ENCODE results near the gene PTPRN2. TPM values are rescaled to one million over a fixed set of nuclear protein-coding genes. Genes with fewer than 3 reads are reported as not detected.

PTPRN2 gene
- total and polyA plus RNA-seq, 7 donors = 3.2 to 7.1 (median 5.5) TPM

DNA sequence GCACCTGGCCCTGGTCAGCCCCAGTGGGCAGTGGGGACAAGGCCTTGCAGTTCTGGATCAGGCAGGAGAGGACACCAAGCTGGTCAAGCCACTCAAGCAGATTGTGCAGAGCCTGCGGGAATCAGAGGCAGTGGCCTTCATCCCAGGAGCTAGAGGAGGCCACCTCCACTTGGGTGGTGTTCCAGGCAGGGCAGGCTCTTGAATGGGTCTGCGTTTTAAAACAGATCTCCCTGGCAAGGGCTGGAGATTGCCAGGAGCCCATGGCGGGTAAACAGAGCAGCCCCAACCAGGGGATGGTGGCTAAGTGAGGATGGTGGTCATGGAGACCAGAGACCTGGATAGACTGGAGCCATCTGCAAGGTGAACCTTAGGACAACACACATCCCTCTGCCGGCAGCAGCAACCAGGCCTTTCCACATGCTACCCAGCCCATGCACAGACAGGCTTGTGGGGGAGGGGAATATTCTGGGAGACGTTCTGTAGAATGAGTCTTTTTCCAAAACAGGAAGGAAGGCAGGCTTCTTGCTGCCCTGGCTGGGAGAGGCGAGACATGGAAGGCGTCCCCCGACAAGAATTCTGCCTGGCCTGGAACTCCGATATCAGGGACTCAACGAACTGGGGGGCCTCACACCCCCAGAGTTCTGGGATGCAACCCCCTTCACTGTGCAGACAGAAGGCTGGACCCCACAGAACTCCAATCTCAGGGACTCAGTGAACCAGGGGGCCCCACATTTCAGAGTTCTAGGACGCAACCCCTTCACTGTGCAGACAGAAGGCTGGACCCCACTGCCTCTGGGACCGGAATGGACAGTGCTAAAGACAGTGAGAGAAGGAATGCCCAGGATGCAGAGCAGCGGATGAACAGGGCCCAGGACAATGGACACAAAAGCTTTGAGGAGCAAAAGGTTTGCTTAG lies 264.8 kb downstream of the PTPRN2 start:
- intact Hi-C loops (cut with DNase I) = no loop called here
- no peak overlapping the region for H3K4me3 ChIP-seq
- DNase-seq = no peak
- H3K4me1 ChIP-seq = peaks cover 0 to 4% (median 1%) of the 10 kb centered on the region in 4 donors
- WGBS, 2 donors = 59 to 65% methylated on average over 13 of the region's 13 CpGs
- no peak overlapping the region for H3K27ac ChIP-seq
- peaks cover 0 to 18% (median 0%) of the 10 kb centered on the region in 3 donors for H3K27me3 ChIP-seq
- no peaks in the 10 kb centered on the region for H3K9me3 ChIP-seq
- H3K36me3 ChIP-seq = no peaks in the 10 kb centered on the region
- TF ChIP-seq POLR2AphosphoS5 (IDR thresholded peaks at IDR 0.05) (no peak), POLR2A (IDR thresholded peaks at IDR 0.05) (no peak), EP300 (IDR thresholded peaks at IDR 0.05) (no peak)
- TF ChIP-seq, protein P1, sequence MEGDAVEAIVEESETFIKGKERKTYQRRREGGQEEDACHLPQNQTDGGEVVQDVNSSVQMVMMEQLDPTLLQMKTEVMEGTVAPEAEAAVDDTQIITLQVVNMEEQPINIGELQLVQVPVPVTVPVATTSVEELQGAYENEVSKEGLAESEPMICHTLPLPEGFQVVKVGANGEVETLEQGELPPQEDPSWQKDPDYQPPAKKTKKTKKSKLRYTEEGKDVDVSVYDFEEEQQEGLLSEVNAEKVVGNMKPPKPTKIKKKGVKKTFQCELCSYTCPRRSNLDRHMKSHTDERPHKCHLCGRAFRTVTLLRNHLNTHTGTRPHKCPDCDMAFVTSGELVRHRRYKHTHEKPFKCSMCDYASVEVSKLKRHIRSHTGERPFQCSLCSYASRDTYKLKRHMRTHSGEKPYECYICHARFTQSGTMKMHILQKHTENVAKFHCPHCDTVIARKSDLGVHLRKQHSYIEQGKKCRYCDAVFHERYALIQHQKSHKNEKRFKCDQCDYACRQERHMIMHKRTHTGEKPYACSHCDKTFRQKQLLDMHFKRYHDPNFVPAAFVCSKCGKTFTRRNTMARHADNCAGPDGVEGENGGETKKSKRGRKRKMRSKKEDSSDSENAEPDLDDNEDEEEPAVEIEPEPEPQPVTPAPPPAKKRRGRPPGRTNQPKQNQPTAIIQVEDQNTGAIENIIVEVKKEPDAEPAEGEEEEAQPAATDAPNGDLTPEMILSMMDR (IDR thresholded peaks at IDR 0.05) = no peak

DNA sequence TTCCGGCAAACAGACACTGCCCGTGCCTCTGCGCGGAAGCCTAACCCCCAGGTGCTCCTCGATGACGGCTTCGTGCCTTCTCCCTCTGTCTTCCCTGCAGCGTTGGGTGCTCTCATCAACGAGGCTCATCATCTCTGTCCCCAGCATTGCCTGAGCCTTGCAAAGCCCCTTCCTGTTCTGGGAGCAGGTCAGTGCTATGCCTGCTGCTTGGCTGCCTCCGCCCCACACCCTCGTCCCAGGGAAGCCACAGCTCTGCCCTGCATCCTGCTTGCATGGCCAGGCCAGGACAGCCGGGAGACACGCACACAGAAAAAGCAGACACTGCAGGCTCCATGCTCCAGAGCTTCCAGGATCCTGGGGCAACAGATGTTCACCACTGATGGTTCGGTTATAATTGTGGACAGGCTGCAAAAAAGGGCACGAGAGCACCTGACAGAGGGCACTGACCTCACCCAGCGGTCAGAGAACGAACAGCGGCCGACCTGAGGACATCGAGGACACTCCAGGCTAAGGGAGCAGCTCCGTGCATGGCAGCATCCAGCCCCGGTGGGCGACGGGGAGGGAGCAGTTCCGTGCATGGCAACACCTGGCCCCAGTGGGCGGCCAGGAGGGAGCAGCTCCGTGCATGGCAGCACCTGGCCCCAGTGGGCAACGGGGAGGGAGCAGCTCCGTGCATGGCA lies 265.5 kb downstream of the PTPRN2 start:
- H3K4me3 ChIP-seq = no peak overlapping the region
- no peak for TF ChIP-seq POLR2AphosphoS5 (IDR thresholded peaks at IDR 0.05)
- no peak for TF ChIP-seq POLR2A (IDR thresholded peaks at IDR 0.05)
- TF ChIP-seq EP300 (IDR thresholded peaks at IDR 0.05) = no peak
- TF ChIP-seq, protein P1 (IDR thresholded peaks at IDR 0.05) = no peak
- intact Hi-C loops (cut with DNase I) = no loop called here
- peaks cover 0 to 22% (median 0%) of the 10 kb centered on the region in 3 donors for H3K27me3 ChIP-seq
- H3K4me1 ChIP-seq = peaks cover 0 to 10% (median 2%) of the 10 kb centered on the region in 4 donors
- H3K27ac ChIP-seq = no peak overlapping the region
- DNase-seq = no peak
- 84 to 89% methylated on average over 29 of the region's 29 CpGs for WGBS, 2 donors
- no peaks in the 10 kb centered on the region for H3K9me3 ChIP-seq
- no peaks in the 10 kb centered on the region for H3K36me3 ChIP-seq

DNA sequence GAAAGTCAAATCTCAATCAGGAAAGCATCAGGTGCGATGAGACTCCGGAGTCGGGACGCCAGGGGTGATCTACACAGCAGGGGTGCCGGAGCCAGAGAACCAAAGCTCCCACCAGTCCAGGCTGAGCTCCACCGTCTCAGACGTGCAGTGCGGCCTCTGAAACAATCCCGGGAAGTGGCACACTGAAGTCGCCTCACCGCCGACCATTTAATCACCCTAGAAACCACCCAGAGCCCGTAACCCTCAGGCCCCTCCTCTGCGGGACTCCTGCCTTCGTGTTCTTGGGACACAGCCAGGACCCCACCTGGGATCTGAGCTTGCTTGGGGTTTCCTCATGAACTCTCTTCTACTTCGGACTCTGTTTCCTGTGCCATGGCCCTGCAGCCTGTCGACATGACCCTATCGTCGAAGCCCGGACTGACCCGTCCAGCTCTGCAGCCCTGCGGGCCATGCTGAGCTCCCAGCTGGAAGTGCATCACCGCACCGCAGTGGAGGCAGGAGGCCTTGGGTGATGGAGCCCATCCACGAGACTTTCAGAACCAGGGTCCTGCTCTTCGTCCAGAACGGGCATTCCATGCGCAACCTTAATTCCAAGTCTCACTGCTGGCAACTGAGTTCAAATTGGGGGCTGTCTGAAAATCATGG lies 266.4 kb downstream of the PTPRN2 start:
- no peak overlapping the region for H3K4me3 ChIP-seq
- no peak for TF ChIP-seq EP300 (IDR thresholded peaks at IDR 0.05)
- TF ChIP-seq POLR2AphosphoS5 (IDR thresholded peaks at IDR 0.05) = no peak
- no peak for TF ChIP-seq POLR2A (IDR thresholded peaks at IDR 0.05)
- TF ChIP-seq, protein P1 (IDR thresholded peaks at IDR 0.05) = no peak
- 90 to 95% methylated on average over 28 of the region's 28 CpGs for WGBS, 2 donors
- H3K27me3 ChIP-seq = peaks cover 0 to 22% (median 0%) of the 10 kb centered on the region in 3 donors
- no peak overlapping the region for H3K27ac ChIP-seq
- peaks cover 0 to 10% (median 2%) of the 10 kb centered on the region in 4 donors for H3K4me1 ChIP-seq
- no peak for DNase-seq
- H3K36me3 ChIP-seq = no peaks in the 10 kb centered on the region
- H3K9me3 ChIP-seq = no peaks in the 10 kb centered on the region
- intact Hi-C loops (cut with DNase I) = no loop called here

DNA sequence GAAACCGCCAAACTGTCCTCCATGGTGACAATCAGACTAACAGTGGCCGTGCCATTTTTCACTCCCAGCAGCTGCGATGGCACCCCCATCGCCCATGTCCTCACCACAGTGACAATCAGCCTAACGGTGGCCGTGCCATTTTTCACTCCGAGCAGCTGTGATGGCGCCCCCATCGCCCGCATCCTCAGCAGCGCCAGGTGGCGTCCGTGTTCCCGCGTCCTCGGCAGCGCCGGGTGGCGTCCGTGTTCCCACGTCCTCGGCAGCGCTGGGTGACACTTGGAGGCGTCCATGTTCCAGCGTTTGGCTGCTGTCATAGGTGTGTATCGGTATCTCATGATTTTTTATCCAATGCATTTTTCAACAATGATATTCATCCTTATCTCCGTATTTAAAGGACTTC lies 267.3 kb downstream of the PTPRN2 start:
- Histone ChIP-seq H3K27ac (no peak overlapping the region), H3K4me1 (peaks cover 0 to 10% (median 2%) of the 10 kb centered on the region in 4 donors), H3K4me3 (no peak overlapping the region), H3K27me3 (peaks cover 0 to 22% (median 0%) of the 10 kb centered on the region in 3 donors), H3K36me3 (no peaks in the 10 kb centered on the region), H3K9me3 (no peaks in the 10 kb centered on the region)
- no peak for TF ChIP-seq EP300 (IDR thresholded peaks at IDR 0.05)
- TF ChIP-seq, protein P1 (IDR thresholded peaks at IDR 0.05) = no peak
- no peak for TF ChIP-seq POLR2AphosphoS5 (IDR thresholded peaks at IDR 0.05)
- no peak for TF ChIP-seq POLR2A (IDR thresholded peaks at IDR 0.05)
- intact Hi-C loops (cut with DNase I) = no loop called here
- no peak for DNase-seq
- 88 to 89% methylated on average over 27 of the region's 27 CpGs for WGBS, 2 donors

All from sigmoid colon (tissue), 7 donors.